Epithelial cell of proximal tubule (primary cell): ENCODE measurements around the gene PALM3. TPM values are rescaled to one million over a fixed set of nuclear protein-coding genes. Genes with fewer than 3 reads are reported as not detected.

Source experiments
- DNase-seq: peaks from one replicate; pipeline ENCODE4 v3.0.0-alpha.2; 2011; ENCODE audit warnings: low read depth
- H3K4me3 ChIP-seq: 2 replicates; pipeline ENCODE4 v1.5.1; 2011; ENCODE audit warnings: low read depth, mild to moderate bottlenecking, low read length
- CTCF ChIP-seq: conservative IDR thresholded peaks from 2 replicates; pipeline ENCODE4 v1.5.1; 2012; ENCODE audit warnings: low read depth, mild to moderate bottlenecking, low read length
- total RNA-seq: library from RNA; depleted of rRNA; stranded (reverse); fragments of >200 nt; gene quantifications from 2 replicates; pipeline ENCODE4 v1.2.3, GENCODE V29; 2015

Gene PALM3
- total RNA-seq, 1 donor from 2014 or later = 0.17 TPM

- TF ChIP-seq CTCF = no peak
These were observed 33.0 kb upstream of the PALM3 start for GRCh38 chr19:14094854-14095253.

GRCh38 chr19:14093117-14093823 lies 31.4 kb upstream of the PALM3 start:
- DNase-seq = no peak
- no peak for TF ChIP-seq CTCF
- no peak overlapping the region for H3K4me3 ChIP-seq

More at GRCh38 chr19:14094854-14095253, 33.0 kb upstream of the PALM3 start:
- no peak overlapping the region for H3K4me3 ChIP-seq
- no peak for DNase-seq

GRCh38 chr19:14091813-14092462 lies 30.1 kb upstream of the PALM3 start:
- peak overlapping the region; percentile 68 for H3K4me3 ChIP-seq

GRCh38 chr19:14091081-14091812 lies 29.4 kb upstream of the PALM3 start:
- H3K4me3 ChIP-seq = peak overlapping the region; percentile 68
- TF ChIP-seq CTCF = peak; percentile 31
- DNase-seq = no peak

More at GRCh38 chr19:14091813-14092462, 30.1 kb upstream of the PALM3 start:
- no peak for DNase-seq
- no peak for TF ChIP-seq CTCF

- peak; percentile 3 for TF ChIP-seq CTCF
- peak within 1 kb of the TSS; percentile 68 for H3K4me3 ChIP-seq
- no peak for DNase-seq
These were observed 28.7 kb upstream of the PALM3 start, which contains the start of gene SAMD1 for GRCh38 chr19:14090509-14091080. TSS of gene SAMD1 (minus strand) at chr19:14090751.

- no peak for TF ChIP-seq CTCF
- no peak for DNase-seq
- peak overlapping the region; percentile 60 for H3K4me3 ChIP-seq
These were observed 28.0 kb upstream of the PALM3 start for GRCh38 chr19:14089662-14090508.
